Stimulated activated CD8-positive, alpha-beta memory T cell treated with anti-CD3 and anti-CD28 coated beads, Interleukin-7, amount 100 ng/mL, for 4 hours (primary cell): ENCODE results near the gene RRAGB.
"Not testable (repeated sequence)": the region's sequence is repeated elsewhere in the genome, so short reads cannot be mapped to it uniquely, and the experiment has no call there.

Source experiments
- DNase-seq, 2 donors: peaks; one replicate each; pipeline ENCODE4 v3.0.0-alpha.2; 2020; ENCODE audit warnings: low read depth in 2 of 2

RRAGB gene

GRCh38 chrX:55774419-55774818 lies 56.9 kb downstream of the RRAGB start:
- not testable (repeated sequence) for DNase-seq

DNA sequence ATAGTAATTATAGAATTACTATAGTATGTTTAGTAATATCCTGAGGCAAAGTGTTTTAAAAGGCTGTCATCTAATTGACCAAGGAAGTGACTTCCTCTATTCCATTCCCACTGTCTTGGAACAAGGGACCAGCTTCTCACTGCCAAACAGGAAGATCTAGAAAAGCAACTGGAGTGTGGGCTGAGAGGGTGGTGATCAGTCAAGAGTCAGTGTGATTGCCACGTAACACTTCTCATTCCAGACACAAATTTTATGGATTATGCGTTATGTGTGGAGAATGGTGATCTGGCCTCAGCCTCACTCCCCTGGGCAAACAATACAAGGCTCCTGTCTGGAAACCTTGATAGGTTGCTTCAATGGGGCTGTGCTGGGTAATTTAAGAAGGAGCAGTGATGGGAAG lies 60.0 kb downstream of the RRAGB start:
- no peak for DNase-seq

DNA sequence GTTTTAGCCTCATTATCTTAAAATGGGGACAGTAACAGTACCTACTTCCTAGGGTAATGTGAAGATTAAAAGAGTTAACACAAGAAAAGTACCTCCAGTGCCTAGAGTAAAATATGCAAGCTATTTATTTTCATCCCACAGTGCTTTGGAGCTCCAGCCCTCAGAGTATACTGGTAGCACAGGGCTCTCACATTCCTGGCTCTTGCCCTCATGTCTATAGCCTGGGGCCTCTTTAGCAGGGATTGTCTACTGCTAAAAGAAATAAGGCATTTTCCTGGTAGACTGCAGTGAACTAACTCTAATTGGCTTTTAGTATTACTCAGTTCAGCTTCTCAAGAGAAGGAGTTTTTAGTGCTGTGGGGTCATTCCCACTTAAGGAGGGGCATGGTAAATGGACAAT lies 60.8 kb downstream of the RRAGB start:
- DNase-seq: no peak

- DNase-seq: no peak
Measured at GRCh38 chrX:55783723-55784122, 66.2 kb downstream of the RRAGB start.

- DNase-seq: no peak
Measured at GRCh38 chrX:55787063-55787462, 69.5 kb downstream of the RRAGB start.

DNA sequence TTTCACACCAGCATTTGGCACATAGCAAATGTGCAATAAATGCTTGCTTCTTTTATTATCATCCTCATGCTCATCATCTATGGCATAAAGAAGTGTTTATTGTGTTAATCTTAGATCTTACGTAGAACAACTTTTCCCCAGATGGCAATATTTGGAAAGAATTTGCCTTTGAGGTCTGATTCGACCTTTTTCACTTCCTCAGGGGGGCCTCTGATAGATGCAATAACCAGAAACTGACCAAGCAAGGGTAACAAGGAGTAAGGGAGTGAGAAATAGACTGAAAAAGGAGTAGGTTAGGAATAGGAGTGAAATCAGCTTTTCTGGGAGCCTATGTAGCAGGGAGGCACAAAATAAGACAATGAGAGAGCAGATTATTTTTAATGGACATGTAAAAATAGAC lies 70.2 kb downstream of the RRAGB start:
- DNase-seq: no peak

GRCh38 chrX:55794405-55794804 lies 76.9 kb downstream of the RRAGB start:
- no peak for DNase-seq

DNA sequence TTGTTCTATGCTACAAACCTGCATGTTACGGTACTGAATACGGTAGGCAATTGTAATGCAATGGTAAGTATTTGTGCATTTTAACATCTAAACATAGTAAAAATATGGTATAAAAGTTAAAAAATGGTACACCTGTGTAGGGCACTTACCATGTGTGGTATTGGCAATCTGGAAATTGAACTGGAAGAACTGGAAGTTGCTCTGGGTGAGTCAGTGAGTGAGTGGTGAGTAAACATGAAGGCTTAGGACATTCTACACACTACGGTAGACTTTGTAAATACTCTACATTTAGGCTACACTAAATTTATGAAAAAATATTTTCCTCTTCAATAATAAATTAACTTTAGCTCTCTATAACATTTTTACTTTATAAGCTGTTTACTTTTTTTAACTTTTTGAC lies 78.9 kb downstream of the RRAGB start:
- DNase-seq: no peak

- no peak for DNase-seq
Measured at GRCh38 chrX:55801811-55802210, 84.3 kb downstream of the RRAGB start.
